Spinal cord (tissue), 10 donors: ENCODE results near the gene DISC1. TPM values are rescaled to one million over a fixed set of nuclear protein-coding genes. Genes with fewer than 3 reads are reported as not detected.
"Not testable (repeated sequence)": the region's sequence is repeated elsewhere in the genome, so short reads cannot be mapped to it uniquely, and the experiment has no call there.

ENCODE experiments used
- DNase-seq, 6 donors: peaks; one replicate each; pipeline versions ENCODE4 v3.0.0 to v3.0.0-alpha.2; 2013 to 2015; ENCODE audit warnings: low spot score in 6 of 6, low read depth in 4 of 6
- H3K27ac ChIP-seq: one replicate; pipeline ENCODE4 v1.5.1; 2013; ENCODE audit warnings: low read depth, low read length, control low read depth
- H3K27me3 ChIP-seq: one replicate; pipeline ENCODE4 v1.6.1; 2013; ENCODE audit warnings: low read length; ENCODE audit not compliant: control insufficient read depth, insufficient read depth
- H3K36me3 ChIP-seq: one replicate; pipeline ENCODE4 v1.6.1; 2013; ENCODE audit warnings: low read length; ENCODE audit not compliant: control insufficient read depth, insufficient read depth
- H3K4me1 ChIP-seq: one replicate; pipeline ENCODE4 v1.6.1; 2013; ENCODE audit warnings: low read length; ENCODE audit not compliant: control insufficient read depth, insufficient read depth
- H3K4me3 ChIP-seq: one replicate; pipeline ENCODE4 v1.5.1; 2013; ENCODE audit warnings: low read depth, low read length, control low read depth
- H3K9me3 ChIP-seq: one replicate; pipeline ENCODE4 v1.6.1; 2013; ENCODE audit warnings: low read length; ENCODE audit not compliant: control insufficient read depth, insufficient read depth
- WGBS: methylation state at CpG from one replicate; pipeline ENCODE4 v1.1.5; 2013; ENCODE audit warnings: missing lambda C conversion rate; ENCODE audit not compliant: insufficient coverage; 5-methylcytosine and 5-hydroxymethylcytosine counted together
- polyA plus RNA-seq, 2 donors: library from polyadenylated mRNA; unstranded; fragments of 120-200 nt; gene quantifications; one replicate each; pipeline ENCODE4 v1.2.1, GENCODE V29; 2013; ENCODE audit not compliant: insufficient read length in 2 of 2
- total RNA-seq, 2 donors: library from RNA; depleted of rRNA in 1 of 2; stranded (reverse); fragments of 120-200 nt in 1 of 2; fragments of >200 nt in 1 of 2; gene quantifications; one replicate each; pipeline versions ENCODE4 v1.2.3 to v1.2.4, GENCODE V29; 2013 to 2014
- donor health status: healthy.

The DISC1 gene
- total and polyA plus RNA-seq, 4 donors = 8.3 to 22.1 (median 13.7) TPM

DNA sequence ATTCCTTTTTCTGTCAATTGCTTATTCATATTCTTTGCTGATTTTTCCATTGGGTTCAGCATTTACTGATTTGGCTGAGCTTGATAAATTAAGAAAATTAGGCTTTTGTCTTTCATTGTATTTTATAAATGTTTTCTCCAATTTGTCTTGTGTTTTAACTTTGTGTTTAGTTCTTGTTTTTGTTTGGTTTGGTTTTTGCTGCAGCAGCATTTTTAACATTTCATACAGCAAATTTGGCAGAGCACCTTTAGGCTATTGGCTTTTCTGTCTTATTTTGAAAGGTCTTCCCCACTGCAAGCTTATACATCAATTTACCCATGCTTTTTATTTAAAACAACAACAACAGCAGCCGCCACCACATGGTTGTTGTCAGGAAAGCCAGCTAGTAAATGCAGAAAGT, 33.8 kb upstream of the DISC1 start:
- no CpG with 5 or more reads among the region's 1 CpG for WGBS
- Histone ChIP-seq H3K4me1 (no peaks in the 10 kb centered on the region), H3K9me3 (no peaks in the 10 kb centered on the region), H3K27ac (no peak overlapping the region), H3K36me3 (no peaks in the 10 kb centered on the region), H3K4me3 (no peak overlapping the region), H3K27me3 (no peaks in the 10 kb centered on the region)
- no peak for DNase-seq

GRCh38 chr1:231593264-231593663, 33.3 kb upstream of the DISC1 start:
- WGBS = no CpG with 5 or more reads among the region's 1 CpG
- not testable (repeated sequence) for H3K4me1 ChIP-seq, H3K9me3 ChIP-seq, H3K27ac ChIP-seq, H3K27me3 ChIP-seq, DNase-seq, H3K36me3 ChIP-seq, H3K4me3 ChIP-seq

DNA sequence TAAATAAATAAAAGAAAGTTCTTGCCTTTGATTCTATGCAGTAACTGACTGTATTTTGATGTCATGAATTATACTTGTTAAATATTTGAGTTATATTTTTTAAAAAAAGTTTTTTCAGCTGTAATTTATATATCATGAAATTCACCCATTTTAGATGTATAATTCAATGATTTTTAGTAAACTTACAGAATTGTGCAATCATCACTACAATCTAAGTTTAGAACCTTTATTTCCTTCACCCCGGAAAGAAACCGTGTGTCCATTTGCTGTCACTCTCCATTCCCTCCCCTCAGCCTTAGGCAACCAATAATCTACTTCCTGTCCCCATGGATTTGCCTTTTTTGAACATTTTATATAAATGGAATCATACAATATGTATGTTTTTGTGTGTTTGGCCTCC, 32.5 kb upstream of the DISC1 start:
- no CpG with 5 or more reads among the region's 2 CpGs for WGBS
- no peak for DNase-seq

DNA sequence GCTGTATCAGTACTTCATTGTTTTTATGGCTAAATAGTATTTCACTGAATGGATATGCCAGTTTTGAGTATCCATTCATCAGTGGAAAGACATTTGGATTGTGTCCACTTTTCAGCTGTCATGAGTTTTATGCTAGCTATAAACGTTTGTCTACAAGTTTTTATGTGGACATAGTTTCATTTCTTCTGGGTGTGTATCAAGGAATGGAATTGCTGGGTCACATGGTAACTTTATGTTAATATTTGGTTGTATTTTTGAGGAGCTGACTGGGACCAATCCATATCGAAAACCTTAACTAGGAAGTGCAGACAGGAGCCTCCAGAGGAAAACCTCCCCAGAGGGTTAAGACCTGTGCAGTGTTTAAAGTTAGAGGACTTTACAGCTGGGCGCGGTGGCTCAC, 31.8 kb upstream of the DISC1 start:
- 60% methylated on average over 1 of the region's 4 CpGs for WGBS
- Histone ChIP-seq H3K4me3 (no peak overlapping the region), H3K27ac (no peak overlapping the region), H3K9me3 (no peaks in the 10 kb centered on the region), H3K36me3 (no peaks in the 10 kb centered on the region), H3K4me1 (no peaks in the 10 kb centered on the region), H3K27me3 (no peaks in the 10 kb centered on the region)
- no peak for DNase-seq

More for the DNA sequence above, 32.5 kb upstream of the DISC1 start:
- Histone ChIP-seq H3K36me3 (no peaks in the 10 kb centered on the region), H3K9me3 (no peaks in the 10 kb centered on the region), H3K4me1 (no peaks in the 10 kb centered on the region), H3K27me3 (no peaks in the 10 kb centered on the region), H3K4me3 (no peak overlapping the region), H3K27ac (no peak overlapping the region)

- Histone ChIP-seq H3K27ac (no peak overlapping the region), H3K9me3 (no peaks in the 10 kb centered on the region), H3K4me1 (no peaks in the 10 kb centered on the region), H3K27me3 (no peaks in the 10 kb centered on the region), H3K4me3 (no peak overlapping the region), H3K36me3 (no peaks in the 10 kb centered on the region)
- DNase-seq = peak in 1 of 6 donors; percentile 2
- WGBS = 41% methylated on average over 3 of the region's 5 CpGs
These were observed 30.2 kb upstream of the DISC1 start for GRCh38 chr1:231596337-231596791.

DNA sequence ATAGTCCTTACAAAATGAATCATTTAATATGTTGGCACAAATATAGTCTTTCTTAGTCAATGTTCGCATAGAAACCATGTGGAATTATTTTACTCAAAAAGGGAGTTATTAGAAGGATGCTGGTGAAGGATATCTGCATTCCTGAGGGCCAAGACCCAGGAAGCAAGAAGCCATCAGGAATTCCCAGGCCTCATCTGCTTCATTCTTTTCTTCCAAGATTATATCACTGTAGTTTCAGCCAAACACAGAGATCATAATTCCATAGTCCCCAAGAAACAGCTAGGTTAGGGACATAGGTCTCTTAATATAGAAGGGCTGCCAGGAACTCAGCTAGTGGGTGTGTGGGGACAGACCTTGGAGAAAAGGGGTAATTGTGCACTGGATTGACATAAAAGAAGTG, 28.6 kb upstream of the DISC1 start:
- no peaks in the 10 kb centered on the region for H3K9me3 ChIP-seq
- WGBS = no CpG with 5 or more reads among the region's 1 CpG
- no peak overlapping the region for H3K4me3 ChIP-seq
- H3K27me3 ChIP-seq = no peaks in the 10 kb centered on the region
- DNase-seq = no peak
- H3K27ac ChIP-seq = no peak overlapping the region
- H3K4me1 ChIP-seq = no peaks in the 10 kb centered on the region
- H3K36me3 ChIP-seq = no peaks in the 10 kb centered on the region

- Histone ChIP-seq H3K27me3 (no peaks in the 10 kb centered on the region), H3K27ac (peak overlapping the region; percentile 2), H3K9me3 (no peaks in the 10 kb centered on the region), H3K36me3 (no peaks in the 10 kb centered on the region), H3K4me1 (no peaks in the 10 kb centered on the region), H3K4me3 (no peak overlapping the region)
- WGBS = no CpG with 5 or more reads among the region's 7 CpGs
- peak in 2 of 6 donors; percentile 6 to 13 for DNase-seq
These were observed 26.1 kb upstream of the DISC1 start for GRCh38 chr1:231600458-231600976.

DNA sequence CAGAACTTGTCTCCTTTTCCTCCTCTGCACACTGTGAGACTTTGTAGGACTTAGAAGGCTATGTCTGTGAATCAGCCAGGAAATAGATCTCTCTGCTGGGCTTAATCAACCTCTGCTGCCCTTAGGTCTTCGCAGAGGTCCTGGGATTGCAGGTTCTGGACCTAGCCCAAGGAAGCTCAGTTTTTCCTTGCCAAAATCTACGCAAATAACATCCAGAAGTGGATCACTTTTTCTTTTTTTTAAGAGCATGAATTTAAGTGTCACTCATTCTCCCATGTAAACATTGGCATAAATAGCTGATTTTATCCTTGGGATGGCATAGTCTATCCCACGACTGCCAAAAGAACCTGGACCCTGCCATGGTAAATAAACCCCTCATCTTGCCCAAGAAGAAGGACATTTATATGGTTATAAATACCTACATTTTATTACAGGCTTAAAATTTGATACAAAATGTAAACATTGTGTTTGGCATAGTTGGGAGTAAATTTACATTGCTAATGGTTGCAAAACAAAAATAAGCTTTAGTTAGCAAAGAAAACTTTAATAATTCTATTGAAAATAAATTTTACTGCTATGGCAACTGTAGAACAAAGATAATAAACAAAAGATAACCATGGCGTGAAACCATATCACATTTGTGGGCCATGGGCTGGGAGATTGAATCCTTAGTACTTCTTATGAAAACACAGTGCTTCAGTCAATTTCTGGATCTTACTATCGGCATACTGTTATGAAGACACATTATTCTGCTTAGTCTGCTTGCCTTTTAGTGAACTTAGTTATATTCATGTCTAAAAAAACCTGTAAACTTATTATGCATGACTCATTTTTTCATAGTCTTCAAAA, 24.5 kb upstream of the DISC1 start:
- Histone ChIP-seq H3K36me3 (no peaks in the 10 kb centered on the region), H3K27me3 (no peaks in the 10 kb centered on the region), H3K9me3 (no peaks in the 10 kb centered on the region), H3K4me3 (no peak overlapping the region), H3K27ac (no peak overlapping the region), H3K4me1 (no peaks in the 10 kb centered on the region)
- DNase-seq = peak in 1 of 6 donors; percentile 22
- WGBS = 57% methylated on average over 3 of the region's 5 CpGs

GRCh38 chr1:231602673-231602984, 24.0 kb upstream of the DISC1 start:
- no peak overlapping the region for H3K27ac ChIP-seq
- H3K4me3 ChIP-seq = no peak overlapping the region
- 93% methylated on average over 3 of the region's 4 CpGs for WGBS
- no peaks in the 10 kb centered on the region for H3K9me3 ChIP-seq
- no peaks in the 10 kb centered on the region for H3K36me3 ChIP-seq
- no peak for DNase-seq
- H3K4me1 ChIP-seq = no peaks in the 10 kb centered on the region
- no peaks in the 10 kb centered on the region for H3K27me3 ChIP-seq
